Amniotic stem cell (primary cell): Measurements from ENCODE around the gene DDX23.

Experiments
- DNase-seq: peaks from one replicate; lab custom pipeline; 2025; lab: John Stamatoyannopoulos, UW

DDX23 gene

GRCh38 chr12:48823281-48823680 is 28.7 kb downstream of the DDX23 start:
- DNase-seq, result no peak

GRCh38 chr12:48822711-48823110 is 29.3 kb downstream of the DDX23 start:
- DNase-seq, result no peak

GRCh38 chr12:48822139-48822538 is 29.8 kb downstream of the DDX23 start:
- no peak for DNase-seq

- DNase-seq, result no peak
These were observed 31.8 kb downstream of the DDX23 start for GRCh38 chr12:48819986-48820725.

- DNase-seq, result no peak
These were observed 33.0 kb downstream of the DDX23 start for GRCh38 chr12:48818831-48819590.

GRCh38 chr12:48817873-48818830 is 33.8 kb downstream of the DDX23 start, which contains the start of gene CACNB3:
TSS of gene CACNB3 (plus strand) at chr12:48818496. CDS start at chr12:48818930, 434 bp downstream.
- DNase-seq, result peak; percentile 40

GRCh38 chr12:48816143-48816854 is 35.7 kb downstream of the DDX23 start:
- no peak for DNase-seq

- DNase-seq, result peak; percentile 32
These were observed 36.5 kb downstream of the DDX23 start for GRCh38 chr12:48815126-48816110.

- peak; percentile 70 for DNase-seq
These were observed 37.5 kb downstream of the DDX23 start for GRCh38 chr12:48814262-48815125.

- DNase-seq, result no peak
These were observed 38.3 kb downstream of the DDX23 start for GRCh38 chr12:48813465-48814261.

- no peak for DNase-seq
These were observed 39.6 kb downstream of the DDX23 start for GRCh38 chr12:48812389-48812788.

- DNase-seq, result no peak
These were observed 40.4 kb downstream of the DDX23 start for GRCh38 chr12:48811437-48812090.

GRCh38 chr12:48810903-48811431 is 41.0 kb downstream of the DDX23 start:
- DNase-seq, result peak; percentile 74

- no peak for DNase-seq
These were observed 44.0 kb downstream of the DDX23 start for GRCh38 chr12:48807981-48808380.

- DNase-seq, result no peak
These were observed 48.3 kb downstream of the DDX23 start for GRCh38 chr12:48803675-48804074.

- DNase-seq, result no peak
These were observed 51.0 kb downstream of the DDX23 start for GRCh38 chr12:48800971-48801370.

- DNase-seq, result no peak
These were observed 51.5 kb downstream of the DDX23 start for GRCh38 chr12:48800457-48800856.

GRCh38 chr12:48796976-48797375 is 55.0 kb downstream of the DDX23 start:
- no peak for DNase-seq
